GM12878 (cell line): ENCODE data around the gene CCK. TPM values are rescaled to one million over a fixed set of nuclear protein-coding genes. Genes with fewer than 3 reads are reported as not detected.

Experiments
- ATAC-seq: fragments of 200-7000 bp; cut with Tn5 transposase; 3 replicates; pipeline ENCODE4 v1.9.1; 2020; ENCODE audit warnings: mild to moderate bottlenecking, moderate library complexity
- BruUV-seq: library from RNA; stranded (reverse); fragments of 400-500 nt; replicated peaks from 2 replicates; lab custom pipeline; 2021; lab: Mats Ljungman, UMichigan
- CTCF ChIA-PET: fragments of 300-600 bp; sonication (Branson Sonifier 250); formaldehyde crosslinking; extraction: SDS; loops from one replicate; lab custom pipeline; 2021; ENCODE audit warnings: inconsistent platforms; lab: Yijun Ruan, JAX
- POLR2A ChIA-PET: fragments of 350-600 bp; formaldehyde crosslinking; extraction: SDS; loops from one replicate; lab custom pipeline; 2021; ENCODE audit warnings: inconsistent platforms; lab: Charles Lee
- RAD21 ChIA-PET: fragments of 300-600 bp; sonication (Branson Sonifier 250); formaldehyde crosslinking; loops from one replicate; lab custom pipeline; 2023; ENCODE audit warnings: antibody characterized with exemption; ENCODE audit not compliant: unreplicated experiment; lab: Charles Lee
- SMC1A ChIA-PET: fragments of 300-600 bp; sonication (Branson Sonifier 250); formaldehyde crosslinking; loops from one replicate; lab custom pipeline; 2023; ENCODE audit not compliant: unreplicated experiment, uncharacterized antibody; lab: Charles Lee
- DNase-seq: peaks from one replicate; pipeline ENCODE4 v3.0.0-alpha.2; 2011; ENCODE audit warnings: low read depth, low spot score
- FAIRE-seq: peaks from 3 replicates; lab custom pipeline; 2011; peaks lifted over from hg19 to GRCh38; lab: Jason Lieb, UNC
- H2AFZ ChIP-seq: 2 replicates; pipeline ENCODE4 v1.6.0; 2011; ENCODE audit warnings: low read depth, low read length, control low read depth; ENCODE audit not compliant: control insufficient read depth
- H3K27ac ChIP-seq: 2 replicates; pipeline ENCODE4 v1.5.1; 2011; ENCODE audit warnings: control low read depth; ENCODE audit not compliant: control insufficient read depth, insufficient read depth
- H3K27me3 ChIP-seq, 2 experiments: replicated peaks in 1 of 2; 2 replicates each; pipeline versions ENCODE4 v1.6.0 to v1.6.1; 2011; ENCODE audit warnings: low read length in 1 of 2; ENCODE audit not compliant: control insufficient read depth in 2 of 2, insufficient read depth in 2 of 2
- H3K36me3 ChIP-seq, 2 experiments: 2 replicates each; pipeline ENCODE4 v1.5.1; 2011; ENCODE audit warnings: low read length in 1 of 2; ENCODE audit not compliant: control insufficient read depth in 2 of 2, insufficient read depth in 2 of 2
- H3K4me1 ChIP-seq: 2 replicates; pipeline ENCODE4 v1.6.1; 2011; ENCODE audit warnings: mild to moderate bottlenecking, low read length, moderate library complexity, mixed read lengths; ENCODE audit not compliant: control insufficient read depth, insufficient read depth
- H3K4me2 ChIP-seq: 2 replicates; pipeline ENCODE4 v1.6.0; 2011; ENCODE audit warnings: control low read depth; ENCODE audit not compliant: control insufficient read depth, insufficient read depth
- H3K4me3 ChIP-seq: fragments of 200-600 bp; sonication (generic); 2 replicates; pipeline ENCODE4 v1.5.1; 2016
- H3K79me2 ChIP-seq: 2 replicates; pipeline ENCODE4 v1.6.0; 2011; ENCODE audit warnings: low read length; ENCODE audit not compliant: control insufficient read depth, insufficient read depth
- H3K9ac ChIP-seq: 2 replicates; pipeline ENCODE4 v1.8.0; 2011; ENCODE audit warnings: low read length, control low read depth, mixed read lengths; ENCODE audit not compliant: control insufficient read depth, insufficient read depth
- H3K9me3 ChIP-seq: replicated peaks from 3 replicates; pipeline ENCODE4 v1.5.1; 2011; ENCODE audit warnings: mild to moderate bottlenecking, low read length; ENCODE audit not compliant: control insufficient read depth, insufficient read depth
- H4K20me1 ChIP-seq: 2 replicates; pipeline ENCODE4 v1.6.0; 2011; ENCODE audit not compliant: control insufficient read depth, insufficient read depth
- CBX5 ChIP-seq: sonication (generic); IDR thresholded peaks from 2 replicates; pipeline ENCODE4 v1.6.1; 2016; ENCODE audit warnings: low read depth, moderate library complexity, mild to moderate bottlenecking, inconsistent platforms
- IKZF2 ChIP-seq, 2 experiments: fragments of 450-650 bp; IDR thresholded peaks; 2 replicates each; pipeline ENCODE4 v1.6.1; 2017; ENCODE audit warnings: mild to moderate bottlenecking in 2 of 2, moderate library complexity in 2 of 2
- IRF5 ChIP-seq: fragments of 450-650 bp; IDR thresholded peaks from 2 replicates; pipeline ENCODE4 v1.6.1; 2017; ENCODE audit warnings: borderline replicate concordance
- MEF2B ChIP-seq: fragments of 450-650 bp; IDR thresholded peaks from 2 replicates; pipeline ENCODE4 v1.6.1; 2018; ENCODE audit warnings: mild to moderate bottlenecking, moderate library complexity; ENCODE audit not compliant: partially characterized antibody, poor library complexity, severe bottlenecking
- NBN ChIP-seq: fragments of 450-650 bp; IDR thresholded peaks from 2 replicates; pipeline ENCODE4 v1.6.1; 2016
- PRDM15 ChIP-seq: fragments of 450-650 bp; formaldehyde crosslinking; IDR thresholded peaks from 2 replicates; pipeline ENCODE4 v1.4.0; 2020; ENCODE audit warnings: mild to moderate bottlenecking, moderate library complexity
- TBL1XR1 ChIP-seq: IDR thresholded peaks from 2 replicates; pipeline ENCODE4 v1.6.1; 2012; ENCODE audit warnings: low read depth, low read length, improper control_type of control experiment
- YBX1 ChIP-seq: fragments of 450-650 bp; IDR thresholded peaks from 2 replicates; pipeline ENCODE4 v1.6.1; 2016; ENCODE audit warnings: antibody characterized with exemption
- WGBS: methylation state at CpG from one replicate; pipeline ENCODE4 v1.1.6; 2016; ENCODE audit warnings: low lambda C conversion rate; ENCODE audit not compliant: insufficient replicate concordance, insufficient coverage; ENCODE audit errors: missing lambda C conversion rate; 5-methylcytosine and 5-hydroxymethylcytosine counted together
- in situ Hi-C: fragments of 300-500 bp; cut with MboI; formaldehyde crosslinking; loops from 9 replicates; pipeline ENCODE4 v1.14.3; 2018; ENCODE audit warnings: mixed read lengths
- intact Hi-C: fragments of 100-400 bp; cut with micrococcal nuclease; formaldehyde crosslinking; loops from one replicate; pipeline ENCODE4 v1.14.2; 2022; ENCODE audit not compliant: unreplicated experiment
- polyA plus RNA-seq, 11 experiments: library from polyadenylated mRNA; depleted of rRNA in 4 of 11; unstranded in 6 of 11; stranded (reverse) in 5 of 11; fragments of >200 nt; fragmentation: Nextera tagmentation in 4 of 11; fragmentation: Illumina TruSeq in 1 of 11; extraction: Ambion mirVana in 4 of 11; extraction: Trizol in 1 of 11; gene quantifications; 1 replicate in 1 of 11; 2 replicates in 10 of 11; pipeline versions ENCODE4 v1.2.1 to v1.2.3, GENCODE V29; 2011 to 2016; ENCODE audit warnings: inconsistent platforms in 2 of 11, missing spikeins in 2 of 11, low read depth in 1 of 11
- total RNA-seq, 4 experiments: library from RNA; depleted of rRNA in 3 of 4; stranded (reverse); fragments of >200 nt in 3 of 4; fragmentation: Illumina TruSeq in 1 of 4; extraction: Trizol in 1 of 4; gene quantifications; 2 replicates each; pipeline versions ENCODE4 v1.2.1 to v1.2.3, GENCODE V29; 2013 to 2021
- TF ChIP-seq, protein P1 (sequence below): fragments of 450-650 bp; IDR thresholded peaks from 2 replicates; pipeline ENCODE4 v1.6.1; 2017; ENCODE audit warnings: low read depth, mild to moderate bottlenecking, moderate library complexity
- TF ChIP-seq, protein P2 (sequence below): fragments of 450-650 bp; IDR thresholded peaks from 2 replicates; pipeline ENCODE4 v1.6.1; 2016; ENCODE audit warnings: mild to moderate bottlenecking, moderate library complexity, borderline replicate concordance

CCK gene
- total and polyA plus RNA-seq, 10 of the 15 experiments (the other 5 are each of a cell fraction or from before 2014, with no cell fraction given), result not detected

DNA sequence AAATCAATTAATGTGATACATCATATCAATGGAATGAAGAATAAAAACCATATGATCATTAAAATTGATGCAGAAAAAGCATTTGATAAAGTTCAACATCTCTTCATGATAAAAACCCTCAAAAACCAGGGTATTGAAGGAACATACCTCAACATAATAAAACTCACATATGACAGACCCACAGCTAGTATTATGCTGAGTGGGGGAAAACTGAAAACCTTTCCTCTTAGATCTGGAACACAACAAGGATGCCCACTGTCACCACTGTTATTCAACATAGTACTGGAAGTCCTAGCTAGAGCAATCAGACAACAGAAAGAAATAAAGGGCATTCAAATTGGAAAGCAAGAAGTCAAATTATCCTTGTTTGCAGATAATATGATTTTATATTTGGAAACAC, 30.5 kb downstream of the CCK start (continued):
- TF ChIP-seq PRDM15 (no peak), NBN (no peak)
- TF ChIP-seq, protein P1, sequence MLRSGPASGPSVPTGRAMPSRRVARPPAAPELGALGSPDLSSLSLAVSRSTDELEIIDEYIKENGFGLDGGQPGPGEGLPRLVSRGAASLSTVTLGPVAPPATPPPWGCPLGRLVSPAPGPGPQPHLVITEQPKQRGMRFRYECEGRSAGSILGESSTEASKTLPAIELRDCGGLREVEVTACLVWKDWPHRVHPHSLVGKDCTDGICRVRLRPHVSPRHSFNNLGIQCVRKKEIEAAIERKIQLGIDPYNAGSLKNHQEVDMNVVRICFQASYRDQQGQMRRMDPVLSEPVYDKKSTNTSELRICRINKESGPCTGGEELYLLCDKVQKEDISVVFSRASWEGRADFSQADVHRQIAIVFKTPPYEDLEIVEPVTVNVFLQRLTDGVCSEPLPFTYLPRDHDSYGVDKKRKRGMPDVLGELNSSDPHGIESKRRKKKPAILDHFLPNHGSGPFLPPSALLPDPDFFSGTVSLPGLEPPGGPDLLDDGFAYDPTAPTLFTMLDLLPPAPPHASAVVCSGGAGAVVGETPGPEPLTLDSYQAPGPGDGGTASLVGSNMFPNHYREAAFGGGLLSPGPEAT, result no peak

DNA sequence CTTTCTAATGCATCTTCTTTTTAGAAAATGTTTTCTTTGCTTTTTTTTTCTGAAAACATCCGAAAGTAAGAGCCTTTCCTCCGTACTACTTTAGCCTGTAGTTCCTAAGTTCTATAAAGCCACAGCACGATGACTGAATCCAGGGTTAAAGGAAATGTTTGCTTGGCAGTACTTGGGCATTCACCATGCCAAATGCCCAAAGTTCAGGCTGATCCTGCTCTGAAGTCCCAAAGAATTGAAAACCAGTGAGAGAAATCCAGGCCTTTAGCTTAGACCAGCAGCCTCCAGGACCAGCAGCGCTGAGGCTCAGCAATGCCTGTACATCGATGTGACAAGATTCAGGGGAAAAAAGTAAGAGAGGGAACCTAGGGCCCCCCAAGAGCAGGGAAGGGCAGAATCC, 35.1 kb downstream of the CCK start:
- RAD21 ChIA-PET, result no interaction called here
- no TSS peak for BruUV-seq

More for the DNA sequence above, 35.1 kb downstream of the CCK start:
- ChIA-PET CTCF (no interaction called here), SMC1A (interaction anchor here (1.1 kb wide), 1 partner anchor 16 kb away, joined by 4 read pairs; no protein-coding TSS in a partner anchor), POLR2A (no interaction called here)
- no peak for FAIRE-seq
- no peak overlapping the region for H2AFZ ChIP-seq
- intact Hi-C loops (loop anchor here (5.0 kb wide), 1 partner anchor 211 kb away; no protein-coding TSS in a partner anchor), in situ Hi-C loops (no loop called here)
- H3K9me3 ChIP-seq, result no peaks in the 10 kb centered on the region; the same call in 2 of the 3 replicates
- H3K9ac ChIP-seq, result no peak overlapping the region
- no peak for ATAC-seq
- no peak overlapping the region for H3K4me2 ChIP-seq
- peaks cover 3% of the 10 kb centered on the region; the same call in 1 of the 2 replicates for H3K4me1 ChIP-seq
- no peaks in the 10 kb centered on the region for H3K79me2 ChIP-seq
- no peaks in the 10 kb centered on the region for H4K20me1 ChIP-seq
- 68% methylated on average over 5 of the region's 5 CpGs for WGBS
- DNase-seq, result no peak
- no peak for TF ChIP-seq MEF2B
- TF ChIP-seq, protein P2, sequence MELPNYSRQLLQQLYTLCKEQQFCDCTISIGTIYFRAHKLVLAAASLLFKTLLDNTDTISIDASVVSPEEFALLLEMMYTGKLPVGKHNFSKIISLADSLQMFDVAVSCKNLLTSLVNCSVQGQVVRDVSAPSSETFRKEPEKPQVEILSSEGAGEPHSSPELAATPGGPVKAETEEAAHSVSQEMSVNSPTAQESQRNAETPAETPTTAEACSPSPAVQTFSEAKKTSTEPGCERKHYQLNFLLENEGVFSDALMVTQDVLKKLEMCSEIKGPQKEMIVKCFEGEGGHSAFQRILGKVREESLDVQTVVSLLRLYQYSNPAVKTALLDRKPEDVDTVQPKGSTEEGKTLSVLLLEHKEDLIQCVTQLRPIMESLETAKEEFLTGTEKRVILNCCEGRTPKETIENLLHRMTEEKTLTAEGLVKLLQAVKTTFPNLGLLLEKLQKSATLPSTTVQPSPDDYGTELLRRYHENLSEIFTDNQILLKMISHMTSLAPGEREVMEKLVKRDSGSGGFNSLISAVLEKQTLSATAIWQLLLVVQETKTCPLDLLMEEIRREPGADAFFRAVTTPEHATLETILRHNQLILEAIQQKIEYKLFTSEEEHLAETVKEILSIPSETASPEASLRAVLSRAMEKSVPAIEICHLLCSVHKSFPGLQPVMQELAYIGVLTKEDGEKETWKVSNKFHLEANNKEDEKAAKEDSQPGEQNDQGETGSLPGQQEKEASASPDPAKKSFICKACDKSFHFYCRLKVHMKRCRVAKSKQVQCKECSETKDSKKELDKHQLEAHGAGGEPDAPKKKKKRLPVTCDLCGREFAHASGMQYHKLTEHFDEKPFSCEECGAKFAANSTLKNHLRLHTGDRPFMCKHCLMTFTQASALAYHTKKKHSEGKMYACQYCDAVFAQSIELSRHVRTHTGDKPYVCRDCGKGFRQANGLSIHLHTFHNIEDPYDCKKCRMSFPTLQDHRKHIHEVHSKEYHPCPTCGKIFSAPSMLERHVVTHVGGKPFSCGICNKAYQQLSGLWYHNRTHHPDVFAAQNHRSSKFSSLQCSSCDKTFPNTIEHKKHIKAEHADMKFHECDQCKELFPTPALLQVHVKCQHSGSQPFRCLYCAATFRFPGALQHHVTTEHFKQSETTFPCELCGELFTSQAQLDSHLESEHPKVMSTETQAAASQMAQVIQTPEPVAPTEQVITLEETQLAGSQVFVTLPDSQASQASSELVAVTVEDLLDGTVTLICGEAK, result no peak
- no peak for TF ChIP-seq YBX1
- TF ChIP-seq IKZF2 (IDR thresholded peaks at IDR 0.05), result no peak
- no peak for TF ChIP-seq TBL1XR1
- TF ChIP-seq CBX5, result no peak
- TF ChIP-seq IRF5, result no peak
- H3K27me3 ChIP-seq, result no peaks in the 10 kb centered on the region
- no peak overlapping the region for H3K27ac ChIP-seq
- H3K4me3 ChIP-seq, result no peak overlapping the region
- H3K36me3 ChIP-seq, result no peaks in the 10 kb centered on the region
